H9 (cell line): ENCODE data around the gene LKAAEAR1. TPM values are rescaled to one million over a fixed set of nuclear protein-coding genes. Genes with fewer than 3 reads are reported as not detected.

ENCODE experiments used
- DNase-seq: peaks from one replicate; pipeline ENCODE4 v3.0.0-alpha.2; 2017
- H2AFZ ChIP-seq: one replicate; pipeline ENCODE4 v1.6.1; 2013; ENCODE audit warnings: mild to moderate bottlenecking, low read length, control low read depth, moderate library complexity
- H2AK5ac ChIP-seq: 2 replicates; pipeline ENCODE4 v1.6.1; 2013; ENCODE audit warnings: low read length, control low read depth, mixed read lengths; ENCODE audit not compliant: insufficient read length
- H2BK120ac ChIP-seq: one replicate; pipeline ENCODE4 v1.6.1; 2013; ENCODE audit warnings: low read depth, mild to moderate bottlenecking, low read length, control low read depth, inconsistent platforms; ENCODE audit not compliant: poor library complexity, severe bottlenecking
- H2BK12ac ChIP-seq: 2 replicates; pipeline ENCODE4 v1.6.1; 2013; ENCODE audit warnings: low read length, control low read depth, mixed read lengths, low read depth; ENCODE audit not compliant: insufficient read length
- H2BK15ac ChIP-seq: 2 replicates; pipeline ENCODE4 v1.6.1; 2013; ENCODE audit warnings: low read depth, low read length, control low read depth
- H2BK20ac ChIP-seq: one replicate; pipeline ENCODE4 v1.6.1; 2013; ENCODE audit warnings: low read depth, mild to moderate bottlenecking, low read length, control low read depth, inconsistent platforms; ENCODE audit not compliant: poor library complexity, severe bottlenecking
- H2BK5ac ChIP-seq: 2 replicates; pipeline ENCODE4 v1.6.1; 2013; ENCODE audit warnings: low read length, control low read depth, mixed read lengths; ENCODE audit not compliant: insufficient read length
- H3K14ac ChIP-seq: 2 replicates; pipeline ENCODE4 v1.6.1; 2013; ENCODE audit warnings: low read length, control low read depth; ENCODE audit not compliant: insufficient read depth
- H3K18ac ChIP-seq: 2 replicates; pipeline ENCODE4 v1.6.1; 2013; ENCODE audit warnings: low read depth, mild to moderate bottlenecking, mixed read lengths, low read length, control low read depth; ENCODE audit not compliant: insufficient read length
- H3K23ac ChIP-seq: 2 replicates; pipeline ENCODE4 v1.6.1; 2013; ENCODE audit warnings: low read length, control low read depth, mixed read lengths, low read depth; ENCODE audit not compliant: insufficient read length
- H3K23me2 ChIP-seq: 2 replicates; pipeline ENCODE4 v1.6.1; 2013; ENCODE audit warnings: low read depth, mild to moderate bottlenecking, mixed read lengths, low read length, control low read depth; ENCODE audit not compliant: insufficient read length, poor library complexity, severe bottlenecking
- H3K27ac ChIP-seq: 2 replicates; pipeline ENCODE4 v1.5.1; 2013; ENCODE audit warnings: low read length, control low read depth, mixed read lengths, low read depth; ENCODE audit not compliant: insufficient read length
- H3K27me3 ChIP-seq: 2 replicates; pipeline ENCODE4 v1.6.1; 2013; ENCODE audit warnings: low read length, control low read depth, inconsistent platforms; ENCODE audit not compliant: insufficient read depth
- H3K4ac ChIP-seq: 2 replicates; pipeline ENCODE4 v1.6.1; 2013; ENCODE audit warnings: low read depth, mild to moderate bottlenecking, control low read depth, inconsistent platforms, low read length, moderate library complexity
- H3K4me1 ChIP-seq: 2 replicates; pipeline ENCODE4 v1.6.1; 2013; ENCODE audit warnings: low read length, control low read depth, inconsistent platforms; ENCODE audit not compliant: insufficient read depth
- H3K4me2 ChIP-seq: 2 replicates; pipeline ENCODE4 v1.6.1; 2013; ENCODE audit warnings: low read length, control low read depth, mixed read lengths; ENCODE audit not compliant: insufficient read length, insufficient read depth
- H3K56ac ChIP-seq: 2 replicates; pipeline ENCODE4 v1.6.1; 2013; ENCODE audit warnings: low read depth, mild to moderate bottlenecking, mixed read lengths, low read length, control low read depth; ENCODE audit not compliant: insufficient read length
- H3K79me1 ChIP-seq: 2 replicates; pipeline ENCODE4 v1.6.1; 2013; ENCODE audit warnings: low read depth, mild to moderate bottlenecking, moderate library complexity, low read length, control low read depth, inconsistent platforms; ENCODE audit not compliant: insufficient read depth, poor library complexity, severe bottlenecking
- H3K79me2 ChIP-seq: 2 replicates; pipeline ENCODE4 v1.6.1; 2013; ENCODE audit warnings: low read length, control low read depth, inconsistent platforms; ENCODE audit not compliant: insufficient read depth
- H3K9ac ChIP-seq: 2 replicates; pipeline ENCODE4 v1.6.1; 2013; ENCODE audit warnings: low read length, control low read depth, mixed read lengths; ENCODE audit not compliant: insufficient read length; ENCODE audit errors: extremely low read depth
- H3K9me3 ChIP-seq: one replicate; pipeline ENCODE4 v1.6.1; 2013; ENCODE audit warnings: low read depth, low read length, inconsistent platforms; ENCODE audit not compliant: control insufficient read depth
- H3T11ph ChIP-seq: one replicate; pipeline ENCODE4 v1.6.1; 2013; ENCODE audit warnings: mild to moderate bottlenecking, low read length, control low read depth, inconsistent platforms
- H4K20me1 ChIP-seq: one replicate; pipeline ENCODE4 v1.6.1; 2013; ENCODE audit not compliant: control insufficient read depth, insufficient read length, insufficient read depth
- H4K5ac ChIP-seq: 2 replicates; pipeline ENCODE4 v1.6.1; 2013; ENCODE audit warnings: low read depth, mild to moderate bottlenecking, mixed read lengths, low read length, control low read depth; ENCODE audit not compliant: insufficient read length
- H4K8ac ChIP-seq: replicated peaks from 2 replicates; pipeline ENCODE4 v1.6.1; 2013; ENCODE audit warnings: low read length, control low read depth, mixed read lengths, low read depth; ENCODE audit not compliant: insufficient read length
- H4K91ac ChIP-seq: 2 replicates; pipeline ENCODE4 v1.6.1; 2013; ENCODE audit warnings: low read depth, mild to moderate bottlenecking, moderate library complexity, mixed read lengths, low read length, control low read depth; ENCODE audit not compliant: insufficient read length
- H3K27ac Mint-ChIP-seq, 3 experiments: 2 replicates in 2 of 3; 3 replicates in 1 of 3; pipeline ENCODE4 v1.8.0; 2020 to 2021; ENCODE audit warnings: mixed read lengths in 3 of 3, mild to moderate bottlenecking in 1 of 3, moderate library complexity in 1 of 3
- H3K27me3 Mint-ChIP-seq: 2 replicates; pipeline ENCODE4 v1.8.0; 2021; ENCODE audit warnings: low read depth, mild to moderate bottlenecking, moderate library complexity, mixed read lengths
- H3K36me3 Mint-ChIP-seq, 3 experiments: 2 replicates in 2 of 3; 3 replicates in 1 of 3; pipeline ENCODE4 v1.8.0; 2020 to 2021; ENCODE audit warnings: low read depth in 3 of 3, mixed read lengths in 3 of 3; ENCODE audit not compliant: insufficient read depth in 1 of 3
- H3K4me1 Mint-ChIP-seq, 2 experiments: 2 replicates each; pipeline ENCODE4 v1.8.0; 2020; ENCODE audit warnings: mixed read lengths in 2 of 2
- H3K4me3 Mint-ChIP-seq, 2 experiments: 2 replicates in 1 of 2; 3 replicates in 1 of 2; pipeline ENCODE4 v1.8.0; 2020 to 2021; ENCODE audit warnings: mild to moderate bottlenecking in 2 of 2, mixed read lengths in 2 of 2, moderate library complexity in 1 of 2
- H3K9me3 Mint-ChIP-seq, 2 experiments: 2 replicates in 1 of 2; 3 replicates in 1 of 2; pipeline ENCODE4 v1.8.0; 2020; ENCODE audit warnings: mild to moderate bottlenecking in 2 of 2, mixed read lengths in 2 of 2, moderate library complexity in 1 of 2
- WGBS: extraction: QIAGEN DNeasy Blood & Tissue Kit; methylation state at CpG from one replicate; pipeline ENCODE4 v1.1.7; 2013; ENCODE audit warnings: missing lambda C conversion rate, low lambda C conversion rate, mixed read lengths; ENCODE audit not compliant: insufficient read length; ENCODE audit errors: extremely low coverage; 5-methylcytosine and 5-hydroxymethylcytosine counted together
- total RNA-seq: library from RNA; stranded (reverse); gene quantifications from 2 replicates; pipeline ENCODE4 v1.2.1, GENCODE V29; 2021
- TF ChIP-seq, protein P1 (sequence below): fragments of 200-600 bp; sonication (generic); conservative IDR thresholded peaks from 3 replicates; pipeline ENCODE4 v1.8.0; 2021; ENCODE audit warnings: antibody characterized with exemption, mild to moderate bottlenecking

LKAAEAR1 gene
- total RNA-seq, 1 experiment from 2014 or later, result 0.39 TPM

DNA sequence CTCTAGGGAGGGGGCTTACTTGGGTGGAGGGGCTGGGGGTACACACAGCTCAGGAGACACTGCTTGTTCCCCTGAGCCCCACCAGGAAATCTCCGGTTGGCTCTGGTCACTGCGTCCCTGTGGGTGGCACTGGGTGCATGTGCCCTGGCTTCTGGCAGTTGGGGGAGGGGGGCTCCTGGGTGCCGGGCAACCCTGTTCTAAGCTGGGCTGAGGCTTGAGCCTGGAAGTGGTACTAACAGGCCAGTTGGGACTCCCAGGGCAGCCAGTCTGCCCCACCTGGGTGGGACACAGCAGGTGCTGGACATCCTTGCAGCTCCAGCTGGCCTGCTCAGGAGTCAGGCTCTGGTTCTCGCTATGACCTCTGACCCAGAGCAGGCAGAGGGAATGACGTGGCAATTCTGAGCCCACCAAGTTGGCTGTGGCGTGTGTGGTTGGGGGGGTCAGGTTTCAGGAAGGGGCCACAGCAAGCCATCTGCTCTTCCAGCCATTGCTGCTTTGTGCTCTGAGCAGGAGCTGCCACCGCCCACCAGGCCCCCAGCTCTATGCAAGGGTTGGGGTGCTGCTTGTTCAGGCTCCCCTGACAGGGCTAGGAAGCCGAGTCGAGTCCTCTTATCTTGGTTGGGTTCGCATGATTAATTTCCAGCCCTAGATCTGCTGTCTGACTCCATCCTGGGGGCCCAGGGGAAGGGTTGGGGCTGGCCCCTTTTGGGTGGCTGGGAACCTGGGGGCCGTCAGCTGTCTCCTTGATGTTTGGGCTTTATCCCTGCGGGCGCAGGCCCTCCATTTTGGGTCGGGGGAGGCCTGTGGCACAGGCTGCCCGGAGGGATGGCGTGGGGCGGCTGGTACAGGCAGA is 47.6 kb downstream of the LKAAEAR1 start:
- no peak overlapping the region for H3K9ac ChIP-seq
- H2AK5ac ChIP-seq, result no peak overlapping the region
- no peak overlapping the region for H3K27ac Mint-ChIP-seq
- no peak overlapping the region for H2AFZ ChIP-seq
- H3K79me2 ChIP-seq, result no peaks in the 10 kb centered on the region
- no peak overlapping the region for H4K5ac ChIP-seq
- no peak overlapping the region for H3K23ac ChIP-seq
- H3K27me3 Mint-ChIP-seq, result peaks cover 33% of the 10 kb centered on the region
- H4K91ac ChIP-seq, result no peak overlapping the region
- H3K4me1 Mint-ChIP-seq, result peaks cover 25% of the 10 kb centered on the region in 2 experiments
- H2BK120ac ChIP-seq, result no peak overlapping the region
- peaks cover 0 to 30% (median 16%) of the 10 kb centered on the region in 3 experiments; a peak in 5 of 7 replicates for H3K36me3 Mint-ChIP-seq
- no peak overlapping the region for H4K8ac ChIP-seq
- no peak overlapping the region for H2BK12ac ChIP-seq
- no peak overlapping the region for H2BK5ac ChIP-seq
- no peak overlapping the region for H3K4me2 ChIP-seq
- H4K20me1 ChIP-seq, result no peaks in the 10 kb centered on the region
- no peak overlapping the region for H3K18ac ChIP-seq
- peaks cover 5% of the 10 kb centered on the region for H3K4me1 ChIP-seq
- TF ChIP-seq, protein P1, sequence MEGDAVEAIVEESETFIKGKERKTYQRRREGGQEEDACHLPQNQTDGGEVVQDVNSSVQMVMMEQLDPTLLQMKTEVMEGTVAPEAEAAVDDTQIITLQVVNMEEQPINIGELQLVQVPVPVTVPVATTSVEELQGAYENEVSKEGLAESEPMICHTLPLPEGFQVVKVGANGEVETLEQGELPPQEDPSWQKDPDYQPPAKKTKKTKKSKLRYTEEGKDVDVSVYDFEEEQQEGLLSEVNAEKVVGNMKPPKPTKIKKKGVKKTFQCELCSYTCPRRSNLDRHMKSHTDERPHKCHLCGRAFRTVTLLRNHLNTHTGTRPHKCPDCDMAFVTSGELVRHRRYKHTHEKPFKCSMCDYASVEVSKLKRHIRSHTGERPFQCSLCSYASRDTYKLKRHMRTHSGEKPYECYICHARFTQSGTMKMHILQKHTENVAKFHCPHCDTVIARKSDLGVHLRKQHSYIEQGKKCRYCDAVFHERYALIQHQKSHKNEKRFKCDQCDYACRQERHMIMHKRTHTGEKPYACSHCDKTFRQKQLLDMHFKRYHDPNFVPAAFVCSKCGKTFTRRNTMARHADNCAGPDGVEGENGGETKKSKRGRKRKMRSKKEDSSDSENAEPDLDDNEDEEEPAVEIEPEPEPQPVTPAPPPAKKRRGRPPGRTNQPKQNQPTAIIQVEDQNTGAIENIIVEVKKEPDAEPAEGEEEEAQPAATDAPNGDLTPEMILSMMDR, result no peak
- H3K23me2 ChIP-seq, result peaks cover 11% of the 10 kb centered on the region
- H3K27me3 ChIP-seq, result peaks cover 10% of the 10 kb centered on the region; the same call in 1 of the 2 replicates
- no peaks in the 10 kb centered on the region for H3K79me1 ChIP-seq
- H3K4ac ChIP-seq, result no peak overlapping the region
- H3T11ph ChIP-seq, result no peak overlapping the region
- WGBS, result no CpG with 5 or more reads among the region's 17 CpGs
- H3K56ac ChIP-seq, result no peak overlapping the region
- no peak overlapping the region for H2BK15ac ChIP-seq
- no peak overlapping the region for H3K14ac ChIP-seq
- DNase-seq, result no peak
- H2BK20ac ChIP-seq, result no peak overlapping the region
- H3K9me3 Mint-ChIP-seq, result peaks cover 0 to 2% of the 10 kb centered on the region in 2 experiments; a peak in 1 of 5 replicates
- H3K4me3 Mint-ChIP-seq, result no peak overlapping the region
- no peak overlapping the region for H3K27ac ChIP-seq
- H3K9me3 ChIP-seq, result no peaks in the 10 kb centered on the region
